ENCODE results near the gene ZNF446.

GRCh38 chr19:58500242-58500641 lies 24.1 kb downstream of the ZNF446 start:
- TF ChIP-seq, protein P1, sequence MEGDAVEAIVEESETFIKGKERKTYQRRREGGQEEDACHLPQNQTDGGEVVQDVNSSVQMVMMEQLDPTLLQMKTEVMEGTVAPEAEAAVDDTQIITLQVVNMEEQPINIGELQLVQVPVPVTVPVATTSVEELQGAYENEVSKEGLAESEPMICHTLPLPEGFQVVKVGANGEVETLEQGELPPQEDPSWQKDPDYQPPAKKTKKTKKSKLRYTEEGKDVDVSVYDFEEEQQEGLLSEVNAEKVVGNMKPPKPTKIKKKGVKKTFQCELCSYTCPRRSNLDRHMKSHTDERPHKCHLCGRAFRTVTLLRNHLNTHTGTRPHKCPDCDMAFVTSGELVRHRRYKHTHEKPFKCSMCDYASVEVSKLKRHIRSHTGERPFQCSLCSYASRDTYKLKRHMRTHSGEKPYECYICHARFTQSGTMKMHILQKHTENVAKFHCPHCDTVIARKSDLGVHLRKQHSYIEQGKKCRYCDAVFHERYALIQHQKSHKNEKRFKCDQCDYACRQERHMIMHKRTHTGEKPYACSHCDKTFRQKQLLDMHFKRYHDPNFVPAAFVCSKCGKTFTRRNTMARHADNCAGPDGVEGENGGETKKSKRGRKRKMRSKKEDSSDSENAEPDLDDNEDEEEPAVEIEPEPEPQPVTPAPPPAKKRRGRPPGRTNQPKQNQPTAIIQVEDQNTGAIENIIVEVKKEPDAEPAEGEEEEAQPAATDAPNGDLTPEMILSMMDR (IDR thresholded peaks at IDR 0.05): no peak
- no peak for TF ChIP-seq EZH2 (IDR thresholded peaks at IDR 0.05; ENCODE audit: borderline replicate concordance, insufficient read depth, low read depth, low read length, poor library complexity, severe bottlenecking)
